Non-pigmented ciliary epithelial cell (primary cell): ENCODE data around the gene HABP4.
A peak's percentile ranks its signal among the peaks of the same experiment; 100 is the strongest.

ENCODE experiments used
- DNase-seq: peaks from one replicate; pipeline ENCODE4 v3.0.0-alpha.2; 2010; ENCODE audit warnings: low read depth

The HABP4 gene, protein sequence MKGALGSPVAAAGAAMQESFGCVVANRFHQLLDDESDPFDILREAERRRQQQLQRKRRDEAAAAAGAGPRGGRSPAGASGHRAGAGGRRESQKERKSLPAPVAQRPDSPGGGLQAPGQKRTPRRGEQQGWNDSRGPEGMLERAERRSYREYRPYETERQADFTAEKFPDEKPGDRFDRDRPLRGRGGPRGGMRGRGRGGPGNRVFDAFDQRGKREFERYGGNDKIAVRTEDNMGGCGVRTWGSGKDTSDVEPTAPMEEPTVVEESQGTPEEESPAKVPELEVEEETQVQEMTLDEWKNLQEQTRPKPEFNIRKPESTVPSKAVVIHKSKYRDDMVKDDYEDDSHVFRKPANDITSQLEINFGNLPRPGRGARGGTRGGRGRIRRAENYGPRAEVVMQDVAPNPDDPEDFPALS

DNA sequence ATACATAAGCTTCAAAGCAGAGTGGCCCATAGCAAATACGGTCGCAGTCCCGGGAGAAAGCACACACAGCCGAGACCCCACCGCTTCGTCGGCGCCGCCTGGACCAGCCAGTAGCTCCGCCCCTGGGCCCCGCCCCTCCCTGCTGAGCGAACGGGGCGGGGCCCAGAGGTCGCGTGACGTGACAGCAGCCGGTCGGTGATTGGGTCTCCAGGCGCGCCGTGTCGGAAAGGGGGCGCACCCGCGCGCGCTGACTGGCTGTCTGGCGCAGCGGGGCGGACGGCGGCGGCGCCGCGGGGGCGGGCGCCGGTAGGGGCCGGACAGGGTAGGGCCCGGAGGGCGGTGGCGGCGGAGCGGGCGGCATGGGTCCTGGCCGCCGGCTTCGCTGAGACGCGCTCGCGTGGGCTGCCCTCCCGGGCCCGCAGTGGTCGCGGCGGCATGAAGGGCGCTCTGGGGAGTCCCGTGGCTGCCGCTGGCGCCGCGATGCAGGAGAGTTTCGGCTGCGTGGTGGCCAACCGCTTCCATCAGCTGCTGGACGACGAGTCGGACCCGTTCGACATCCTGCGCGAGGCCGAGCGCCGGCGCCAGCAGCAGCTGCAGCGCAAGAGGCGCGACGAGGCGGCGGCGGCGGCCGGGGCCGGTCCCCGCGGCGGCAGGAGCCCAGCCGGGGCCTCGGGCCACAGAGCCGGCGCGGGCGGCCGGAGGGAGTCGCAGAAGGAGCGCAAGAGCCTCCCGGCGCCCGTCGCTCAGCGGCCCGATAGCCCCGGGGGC is at the start of gene HABP4:
HABP4 (plus strand) TSS at position 325 of the 768 bp plus-strand sequence; CDS start at position 436, 111 bp downstream.
- peak; percentile 63 for DNase-seq

DNA sequence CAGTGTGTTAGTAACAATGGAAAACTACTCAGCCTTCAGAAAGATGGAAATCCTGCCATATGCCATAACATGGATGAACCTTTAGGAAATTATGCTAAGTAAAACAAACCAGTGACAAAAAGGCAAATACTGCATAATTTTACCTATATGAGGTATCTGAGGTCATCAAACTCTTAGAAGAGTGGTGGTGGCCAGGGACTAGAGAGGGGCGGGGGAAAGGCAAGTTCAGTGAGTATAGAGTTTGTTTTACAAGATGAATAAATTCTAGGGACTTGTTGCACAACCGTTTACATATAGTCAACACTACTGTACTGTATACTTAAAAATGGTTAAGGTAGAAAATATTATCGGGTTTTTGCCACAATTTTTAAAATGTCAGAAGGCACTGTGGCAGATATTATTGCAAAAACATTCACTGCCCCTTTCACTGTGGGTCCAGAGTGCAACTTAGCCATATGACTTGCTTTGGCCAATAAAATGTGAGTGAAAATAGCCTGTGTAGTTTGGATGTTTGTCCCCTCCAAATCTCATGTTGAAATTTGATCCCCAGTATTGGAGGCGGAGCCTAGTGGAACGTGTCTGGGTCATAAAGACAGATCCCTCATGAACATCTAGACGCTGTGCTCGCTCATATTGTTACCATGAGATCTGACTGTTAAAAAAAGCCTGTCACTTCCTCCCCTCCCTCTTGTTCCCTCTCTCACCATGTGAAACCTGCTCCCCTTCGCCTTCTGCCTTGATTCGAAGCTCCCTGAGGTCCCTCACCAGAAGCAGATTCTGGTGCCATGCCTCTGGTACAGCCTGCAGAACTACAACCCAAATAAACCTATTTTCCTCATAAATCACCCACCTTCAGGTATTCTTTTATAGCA is 41.3 kb upstream of the HABP4 start:
- no peak for DNase-seq

DNA sequence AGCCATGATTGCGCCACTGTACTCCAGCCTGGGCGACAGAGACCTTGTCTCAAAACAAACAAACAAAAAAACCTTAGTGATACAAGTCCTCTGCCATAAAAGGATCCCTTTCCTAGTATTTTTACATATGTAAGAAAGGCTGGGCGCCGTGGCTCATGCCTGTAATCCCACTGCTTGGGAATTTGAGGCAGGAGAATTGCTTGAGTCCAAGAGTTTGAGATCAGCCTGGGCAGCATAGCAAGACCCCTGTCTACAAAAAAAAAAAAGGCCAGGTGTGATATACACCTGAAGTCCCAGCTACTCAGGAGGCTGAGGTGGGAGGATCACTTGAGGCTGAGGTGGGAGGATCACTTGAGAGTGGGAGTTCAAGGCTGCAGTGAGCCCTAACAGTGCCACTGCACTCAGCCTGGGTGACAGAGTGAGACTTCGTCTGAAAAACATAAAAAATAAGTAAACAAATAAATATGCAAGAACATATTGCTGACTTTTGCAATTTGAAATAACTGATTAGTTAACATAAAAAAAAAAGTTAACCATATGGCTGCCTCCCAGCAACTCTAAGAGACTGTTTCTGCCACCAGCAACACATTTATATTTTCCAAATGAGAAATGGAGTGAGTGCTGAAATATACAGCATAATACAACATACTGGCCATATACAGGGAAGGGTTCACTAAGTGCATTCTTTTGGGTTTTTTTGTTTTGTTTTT is 38.7 kb upstream of the HABP4 start:
- DNase-seq = no peak

DNA sequence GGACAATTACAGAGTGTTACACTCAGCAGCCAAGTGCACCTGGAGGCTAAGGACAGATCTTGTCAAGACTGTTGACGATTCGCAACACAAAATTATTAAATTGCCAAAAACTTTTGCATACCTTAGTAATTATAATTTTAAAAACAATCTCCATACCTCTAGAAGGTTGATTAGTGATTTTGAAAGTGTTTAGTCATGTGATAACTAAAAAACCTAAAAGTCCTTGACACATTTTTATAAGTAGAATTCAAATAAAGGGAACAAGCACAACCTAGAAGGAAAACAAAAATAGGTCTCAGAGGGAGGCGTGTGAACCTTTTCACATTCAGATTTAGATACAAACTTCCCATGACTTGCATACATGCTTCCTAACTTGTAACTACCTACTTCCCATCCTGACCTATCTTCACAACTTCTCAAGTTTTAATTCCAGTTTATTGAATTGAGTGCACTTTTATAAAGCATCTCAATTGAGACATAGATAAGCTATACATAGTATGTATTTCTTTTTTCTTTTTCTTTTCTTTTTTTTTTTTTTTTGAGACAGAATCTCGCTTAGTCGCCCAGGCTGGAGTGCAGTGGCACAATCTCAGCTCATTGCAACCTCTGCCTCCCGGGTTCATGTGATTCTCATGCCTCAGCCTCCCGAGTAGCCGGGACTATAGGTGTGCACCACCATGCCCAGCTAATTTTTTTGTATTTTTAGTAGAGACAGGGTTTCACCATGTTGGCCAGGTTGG is 37.6 kb upstream of the HABP4 start:
- DNase-seq = no peak

DNA sequence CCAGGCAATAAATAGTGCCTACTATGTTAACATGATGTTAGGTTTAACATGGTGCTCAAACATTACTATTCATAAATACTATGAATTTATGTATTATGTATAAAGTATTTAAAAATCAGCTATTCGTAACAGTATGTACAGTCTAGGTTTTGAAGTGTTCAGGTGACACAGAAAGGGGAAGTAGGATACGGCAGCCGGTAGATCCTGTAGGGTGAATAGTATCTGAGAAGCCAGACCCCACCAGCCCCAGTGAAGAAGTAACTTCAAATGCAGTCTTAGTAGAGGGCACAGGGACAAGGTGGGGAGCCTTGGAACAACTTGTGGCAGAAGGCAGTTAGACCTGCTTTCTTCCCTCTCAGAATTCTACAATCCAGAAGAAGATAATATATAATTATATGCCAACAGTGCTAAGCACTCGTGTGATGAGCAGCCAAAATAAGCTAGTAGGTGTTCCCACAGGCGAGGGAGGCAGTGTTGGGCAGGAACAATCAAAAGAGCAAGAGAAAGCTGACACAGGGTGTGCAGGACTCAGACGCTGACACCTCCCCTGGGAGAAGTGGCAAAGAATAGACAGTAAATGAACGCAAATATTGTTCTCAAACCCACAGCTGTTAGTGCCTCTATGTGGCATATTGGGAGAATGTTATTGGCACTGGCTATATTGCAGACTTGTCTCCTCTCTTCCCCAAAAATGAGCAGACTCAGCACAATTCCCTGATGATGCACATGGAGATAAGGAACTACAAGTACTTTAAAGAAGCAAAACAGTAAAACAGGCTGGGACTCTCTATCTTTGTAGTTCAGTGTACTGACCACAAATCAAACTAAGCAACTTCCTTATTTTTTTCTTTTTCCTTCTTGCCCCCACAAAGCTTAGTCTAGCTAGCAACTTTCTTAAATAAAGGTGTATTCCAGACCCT is 36.4 kb upstream of the HABP4 start:
- no peak for DNase-seq

DNA sequence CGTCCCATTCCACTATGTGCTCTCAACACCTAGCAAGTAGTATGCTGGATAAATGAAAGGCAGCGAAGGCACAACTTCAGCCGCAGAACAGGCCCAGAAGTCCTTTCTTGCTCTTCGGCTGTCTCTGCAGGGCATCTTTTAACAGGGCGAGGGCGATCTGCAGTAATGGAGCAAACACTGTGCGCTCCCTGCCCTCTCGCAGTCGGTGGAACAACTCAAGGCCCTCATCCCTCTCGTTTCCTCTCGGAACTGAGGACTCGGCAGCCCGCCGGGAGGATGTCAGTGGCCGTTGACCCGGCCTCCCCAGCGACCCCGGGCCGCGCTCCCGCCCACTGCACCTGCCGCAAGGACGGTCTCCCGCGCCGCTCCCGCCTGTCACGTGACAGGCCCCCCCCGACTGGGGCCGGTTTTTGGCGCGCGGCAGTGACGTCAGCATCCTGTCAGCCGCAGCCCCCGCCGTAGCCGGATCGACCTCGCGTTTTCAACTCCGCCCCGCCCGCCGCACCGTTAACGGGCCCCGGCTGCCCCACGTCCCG is 32.9 kb upstream of the HABP4 start:
- DNase-seq = no peak

DNA sequence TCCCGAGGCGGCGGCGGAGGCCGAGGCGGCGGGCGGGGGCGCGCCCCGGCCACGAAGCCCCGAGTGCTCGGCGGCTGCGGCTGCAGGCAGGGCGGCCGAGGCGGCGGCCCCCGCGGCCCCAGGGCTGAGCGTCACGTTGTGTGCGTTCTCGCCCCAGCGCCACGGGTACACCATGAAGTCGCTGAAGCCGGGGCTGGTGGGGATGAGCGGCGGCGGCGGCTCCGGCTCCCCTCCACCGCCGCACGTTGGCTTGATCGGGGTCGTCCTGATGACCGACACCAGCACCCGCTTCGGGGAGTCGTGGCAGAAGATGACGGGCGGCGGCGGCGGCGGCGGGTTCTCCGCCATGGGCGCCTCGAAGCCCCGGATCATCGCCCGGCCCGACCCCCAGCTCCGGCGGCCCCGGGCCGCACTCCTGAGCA is 32.3 kb upstream of the HABP4 start:
- DNase-seq = no peak

DNA sequence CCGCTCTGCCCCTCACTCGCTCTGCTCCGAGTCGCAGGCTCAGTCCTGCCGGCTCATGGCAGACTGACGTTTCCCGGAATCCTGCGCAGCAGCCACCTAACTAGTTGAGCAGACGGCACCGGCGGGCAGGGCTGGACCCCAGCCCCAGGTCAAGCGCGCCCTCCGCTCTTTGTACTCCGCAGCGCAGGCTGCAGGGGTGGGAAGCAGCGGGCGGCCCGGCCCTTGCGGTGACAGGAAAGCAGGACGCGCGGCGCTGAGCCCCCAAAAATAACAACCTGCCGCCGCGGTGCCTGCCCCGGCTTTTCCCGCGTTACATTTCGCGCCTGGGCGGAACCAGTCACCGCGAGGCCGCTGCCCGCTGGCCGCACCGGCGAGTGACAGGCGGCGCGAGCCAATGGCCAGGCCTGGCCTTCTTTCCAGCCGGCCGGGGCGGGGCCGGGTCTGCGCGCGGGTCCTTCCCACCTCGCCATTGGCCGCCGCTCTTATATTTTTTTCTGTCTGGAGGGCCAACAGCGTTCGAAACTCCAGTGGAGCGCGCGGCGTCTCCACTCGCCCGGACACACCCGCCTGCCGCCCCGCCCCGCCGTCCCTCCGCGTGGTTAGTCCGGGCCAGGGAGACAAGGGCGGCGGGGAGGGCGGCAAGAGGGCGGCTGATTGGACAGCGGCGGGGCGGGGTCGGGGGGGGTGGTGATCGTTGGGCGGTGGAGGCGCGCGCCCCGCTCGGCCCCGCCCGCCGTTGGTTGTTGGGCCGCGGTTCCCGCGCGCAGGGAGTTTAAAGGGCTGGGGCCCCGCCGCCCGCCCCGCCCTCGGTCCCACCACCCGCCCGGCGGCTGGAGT is 31.7 kb upstream of the HABP4 start, which contains the start of gene ZNF367:
ZNF367 (minus strand) TSS at position 288 of the 837 bp plus-strand sequence. CDS start 338 bp downstream, outside the sequence.
- DNase-seq = peak; percentile 76

DNA sequence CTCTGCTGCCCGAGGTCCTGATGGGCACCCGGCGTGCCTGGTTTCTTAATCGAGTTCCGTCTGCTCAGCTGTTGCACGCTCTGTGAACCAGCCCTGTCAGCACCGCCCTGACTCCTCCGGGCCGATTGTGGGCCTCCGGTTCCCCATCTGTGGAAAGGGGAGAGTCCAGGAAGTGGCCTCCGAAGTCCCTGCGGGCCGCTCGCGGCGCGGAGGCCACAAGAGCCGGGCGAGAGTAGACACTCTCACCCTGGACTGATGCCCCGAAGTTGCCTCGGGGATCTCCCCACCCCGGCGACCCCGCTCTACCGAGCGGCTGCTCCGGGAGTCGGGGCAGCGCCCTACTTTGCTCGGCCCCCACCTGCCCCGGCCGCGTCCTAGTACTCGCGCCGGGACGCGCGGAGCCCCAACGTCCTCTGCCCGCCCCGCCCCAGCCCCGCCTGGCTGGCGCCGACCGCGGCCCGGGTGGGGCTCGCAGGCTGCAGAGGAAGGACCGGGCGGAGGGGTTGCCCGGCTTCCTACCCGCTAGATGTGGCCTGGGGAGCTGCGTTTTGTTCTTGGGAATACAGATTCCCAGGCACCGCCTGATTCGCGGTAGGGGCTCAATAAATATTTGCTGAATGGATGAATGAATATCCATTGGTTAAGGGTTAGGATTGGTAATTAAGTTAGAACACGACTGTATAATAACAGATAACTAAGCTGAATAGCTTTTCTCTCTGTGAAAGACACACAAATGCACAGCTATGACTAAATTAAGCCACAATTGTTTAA is 30.9 kb upstream of the HABP4 start:
- DNase-seq = no peak

DNA sequence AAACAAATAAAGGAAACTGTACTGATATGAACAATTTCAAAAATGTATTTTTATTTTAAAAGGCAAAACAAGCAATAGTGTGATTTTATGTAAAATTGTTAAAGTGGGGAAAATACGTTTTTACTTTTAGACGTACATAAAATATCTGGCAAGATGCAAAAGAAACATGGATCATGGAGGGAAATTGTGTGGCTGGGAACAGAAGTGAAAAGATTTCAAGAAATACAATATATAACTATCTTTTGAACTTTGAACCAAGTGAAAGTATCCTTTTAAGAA is 30.3 kb upstream of the HABP4 start:
- no peak for DNase-seq

DNA sequence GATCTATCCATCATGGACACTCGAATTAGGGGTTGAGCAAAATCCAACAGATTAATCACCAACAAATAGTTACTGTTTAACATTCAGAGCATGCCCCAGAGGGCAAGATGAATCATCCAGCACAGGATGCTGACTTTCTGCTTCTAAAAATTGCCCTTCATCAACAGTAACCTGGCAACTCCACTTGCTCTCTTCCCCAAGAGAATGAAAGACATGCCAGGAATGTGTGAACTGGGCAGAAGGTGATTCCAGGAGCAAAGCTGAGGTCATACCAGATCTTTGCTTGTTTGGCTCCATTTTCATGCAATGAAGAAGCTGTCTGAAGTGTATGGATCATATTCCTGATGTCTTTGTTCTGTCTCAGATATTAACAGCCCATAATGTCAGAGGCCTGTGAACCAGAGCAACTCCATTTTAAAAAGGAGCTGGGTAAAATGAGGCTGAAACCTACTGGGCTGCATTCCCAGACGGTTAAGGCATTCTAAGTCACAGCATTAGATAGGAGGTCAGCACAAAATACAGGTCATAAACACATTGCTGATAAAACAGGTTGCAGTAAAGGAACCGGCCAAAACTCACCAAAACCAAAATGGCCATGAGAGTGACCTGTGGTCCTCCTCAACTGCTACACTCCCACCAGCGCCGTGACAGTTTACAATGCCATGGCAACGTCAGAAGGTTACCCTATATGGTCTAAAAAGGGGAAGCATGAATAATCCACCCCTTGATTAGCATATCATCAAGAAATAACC is 29.3 kb upstream of the HABP4 start:
- DNase-seq = peak; percentile 92

DNA sequence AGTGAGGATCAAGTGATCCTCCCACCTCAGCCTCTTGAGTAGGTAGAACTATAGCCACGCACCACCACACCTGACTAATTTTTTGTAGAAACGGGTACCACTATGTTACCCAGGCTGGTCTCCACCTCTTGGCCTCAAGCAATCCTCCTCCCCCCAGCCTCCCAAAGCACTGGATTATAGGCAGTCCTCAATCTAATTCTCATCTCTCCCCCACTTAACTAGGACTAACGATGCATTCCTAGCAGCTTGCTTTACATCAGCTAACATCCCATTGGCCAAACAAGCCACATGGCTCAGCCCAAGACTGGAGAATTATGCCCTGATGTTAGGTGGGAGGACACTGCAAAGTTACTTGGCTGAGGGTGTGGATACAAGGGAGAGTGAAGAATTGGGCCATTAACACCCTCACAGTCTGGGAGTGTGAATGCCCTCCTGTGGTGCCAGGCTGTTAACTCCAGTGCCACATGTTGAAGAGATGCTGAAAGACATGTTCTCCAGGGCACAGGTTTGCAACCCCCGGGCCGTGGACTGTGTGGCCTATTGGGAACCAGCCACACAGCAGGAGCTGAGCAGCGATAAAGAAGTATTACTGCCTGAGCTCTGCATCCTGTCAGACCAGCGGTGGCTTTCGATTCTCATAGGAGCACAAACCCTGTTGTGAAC is 26.5 kb upstream of the HABP4 start:
- DNase-seq = no peak

DNA sequence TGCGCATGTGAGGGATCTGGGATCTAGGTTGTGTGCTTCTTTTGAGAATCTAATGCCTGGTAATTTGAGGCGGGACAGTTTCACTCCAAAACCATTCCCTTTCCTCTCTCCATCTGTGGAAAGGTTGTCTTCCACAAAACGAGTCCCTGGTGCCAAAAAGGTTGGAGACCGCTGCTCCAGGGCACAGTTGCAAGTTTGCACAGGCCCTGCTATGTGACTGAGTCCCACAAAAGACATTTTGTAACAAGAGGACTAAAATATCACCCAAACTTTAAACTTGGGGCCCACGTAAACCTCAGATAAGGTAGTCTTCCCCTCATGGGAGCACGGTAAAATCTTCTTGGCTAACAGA is 26.0 kb upstream of the HABP4 start:
- no peak for DNase-seq

DNA sequence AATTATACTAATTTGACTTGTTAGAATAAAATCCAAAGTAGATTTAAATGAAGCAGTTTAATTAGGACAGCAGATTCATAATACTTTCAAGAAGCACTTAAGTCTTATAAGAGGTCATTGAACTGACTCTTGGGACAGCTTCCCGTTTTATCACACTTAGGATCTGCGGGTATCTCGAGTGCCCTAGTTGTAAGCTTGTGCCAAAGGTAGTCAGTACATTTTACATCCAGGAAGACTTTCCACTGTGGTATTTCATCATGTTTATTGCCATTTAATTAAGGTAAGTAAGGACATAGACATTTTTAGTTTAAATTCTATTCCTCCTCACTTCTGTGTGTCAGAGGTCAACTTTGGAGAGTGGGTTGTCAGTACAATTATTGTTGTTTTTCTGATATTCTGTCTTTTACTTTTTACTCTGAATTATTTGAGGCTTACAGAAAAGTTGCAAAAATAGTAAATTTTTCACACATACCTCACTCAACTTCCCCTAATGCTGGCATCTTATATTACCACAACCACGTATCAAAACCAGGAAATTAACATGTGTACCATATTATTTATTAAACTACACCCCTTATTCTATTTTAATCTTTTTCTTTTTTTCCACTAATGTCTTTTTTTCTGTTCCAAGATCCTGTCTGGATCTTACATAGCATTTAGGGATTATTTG is 24.3 kb upstream of the HABP4 start:
- DNase-seq = no peak

DNA sequence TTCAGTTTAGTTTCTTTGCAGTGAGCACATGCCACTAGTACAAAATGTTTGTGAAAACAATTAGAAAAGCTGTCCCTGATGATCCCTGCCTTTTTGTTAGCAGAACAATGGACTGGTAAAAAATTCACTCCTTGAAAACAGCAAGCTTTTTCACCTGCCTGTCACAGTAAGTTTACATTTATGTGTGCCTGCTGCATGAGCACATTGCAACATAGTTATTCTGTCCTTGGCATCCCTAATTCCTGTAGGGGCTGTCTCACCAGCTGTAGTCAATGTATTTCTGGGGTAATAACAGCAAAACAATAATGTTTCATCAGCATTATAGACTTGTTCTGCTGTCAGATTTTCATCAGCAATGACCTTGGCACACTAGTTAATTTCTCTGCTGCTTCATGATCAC is 20.2 kb upstream of the HABP4 start:
- DNase-seq = no peak

DNA sequence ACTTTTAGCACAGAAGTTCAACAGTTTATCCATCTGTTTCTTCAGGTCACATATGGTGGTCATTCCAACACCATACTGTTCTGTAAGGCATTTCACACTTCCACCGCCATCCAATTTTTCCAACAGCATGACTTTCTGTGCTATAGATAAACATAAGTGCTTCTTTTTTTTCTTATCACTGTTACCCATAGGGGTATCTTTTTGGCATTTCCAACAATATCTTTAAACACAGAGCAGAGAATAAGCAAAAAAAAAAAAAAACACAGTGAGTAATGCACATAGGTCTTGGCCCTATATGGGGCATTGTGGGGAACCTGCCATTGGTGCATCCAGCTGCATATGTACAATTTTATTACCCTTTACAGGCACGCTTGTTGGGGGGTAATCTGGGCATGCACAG is 19.6 kb upstream of the HABP4 start:
- DNase-seq = no peak
